Measurements from ENCODE around the gene MYO7A.

- no peak for TF ChIP-seq POLR2A (IDR thresholded peaks at IDR 0.05; ENCODE audit: low read length)
- no peak for TF ChIP-seq GATA1 (IDR thresholded peaks at IDR 0.05; ENCODE audit: low read depth, low read length)
Measured at GRCh38 chr11:77259641-77260040, 131.6 kb downstream of the MYO7A start.

Measured in erythroblast (primary cell).